SK-N-SH (cell line): ENCODE data around the gene CCR9. TPM values are rescaled to one million over a fixed set of nuclear protein-coding genes. Genes with fewer than 3 reads are reported as not detected.

ENCODE experiments used
- CTCF ChIA-PET: fragments of 300-600, 350-600 bp; formaldehyde crosslinking; extraction: SDS; loops from one replicate; lab custom pipeline; 2021; lab: Yijun Ruan, JAX
- POLR2A ChIA-PET: fragments of 350-600 bp; sonication (Branson Sonifier 250); formaldehyde crosslinking; extraction: SDS; loops from one replicate; lab custom pipeline; 2020; ENCODE audit warnings: antibody characterized with exemption, inconsistent platforms; lab: Yijun Ruan, JAX
- DNase-seq: peaks from one replicate; pipeline ENCODE4 v3.0.0; 2012
- H2AFZ ChIP-seq: fragments of 200-600 bp; sonication (generic); 2 replicates; pipeline ENCODE4 v1.8.1; 2016; ENCODE audit warnings: antibody characterized with exemption, mild to moderate bottlenecking, low read depth
- H3F3A ChIP-seq: fragments of 200-600 bp; sonication (generic); replicated peaks from 2 replicates; pipeline ENCODE3; 2016; ENCODE audit warnings: antibody characterized with exemption, mild to moderate bottlenecking; ENCODE audit not compliant: insufficient read depth
- H3K27ac ChIP-seq, 2 experiments: fragments of 200-500 bp in 1 of 2; fragments of 200-600 bp in 1 of 2; sonication (Bioruptor generic) in 1 of 2; sonication (generic), shearing (Covaris generic) in 1 of 2; 2 replicates each; pipeline versions ENCODE4 v1.5.1 to v1.6.1; 2014 to 2016; ENCODE audit warnings: low read depth in 2 of 2, inconsistent platforms in 1 of 2, low read length in 1 of 2, mild to moderate bottlenecking in 1 of 2, mixed read lengths in 1 of 2
- H3K27me3 ChIP-seq: fragments of 200-600 bp; sonication (generic), shearing (Covaris generic); 2 replicates; pipeline ENCODE4 v1.6.1; 2016; ENCODE audit warnings: mixed run types; ENCODE audit not compliant: insufficient read depth
- H3K36me3 ChIP-seq, 2 experiments: fragments of 200-500 bp in 1 of 2; fragments of 200-600 bp in 1 of 2; sonication (Bioruptor generic) in 1 of 2; sonication (generic) in 1 of 2; replicated peaks in 1 of 2; 2 replicates each; pipeline versions ENCODE3 to v1.5.1; 2014 to 2016; ENCODE audit warnings: low read length in 1 of 2, mild to moderate bottlenecking in 1 of 2; ENCODE audit not compliant: insufficient read depth in 2 of 2, control insufficient read depth in 1 of 2
- H3K4me1 ChIP-seq, 2 experiments: fragments of 200-500 bp in 1 of 2; fragments of 200-600 bp in 1 of 2; sonication (Bioruptor generic) in 1 of 2; sonication (generic), shearing (Covaris generic) in 1 of 2; 2 replicates each; pipeline versions ENCODE4 v1.5.1 to v1.6.1; 2014 to 2016; ENCODE audit warnings: low read depth in 1 of 2, low read length in 1 of 2, mixed run types in 1 of 2; ENCODE audit not compliant: insufficient read depth in 2 of 2, control insufficient read depth in 1 of 2
- H3K4me2 ChIP-seq: fragments of 200-600 bp; sonication (generic), shearing (Covaris generic); 2 replicates; pipeline ENCODE4 v1.6.1; 2017; ENCODE audit warnings: mixed run types
- H3K4me3 ChIP-seq, 2 experiments: fragments of 200-500 bp in 1 of 2; fragments of 200-600 bp in 1 of 2; sonication (Bioruptor generic) in 1 of 2; sonication (generic), shearing (Covaris generic) in 1 of 2; 2 replicates each; pipeline versions ENCODE4 v1.5.1 to v1.8.1; 2014 to 2016; ENCODE audit warnings: low read depth in 2 of 2, inconsistent platforms in 1 of 2, low read length in 1 of 2, mild to moderate bottlenecking in 1 of 2, mixed read lengths in 1 of 2, moderate library complexity in 1 of 2
- H3K79me2 ChIP-seq: fragments of 200-600 bp; sonication (generic); 2 replicates; pipeline ENCODE4 v1.8.1; 2017; ENCODE audit warnings: mild to moderate bottlenecking; ENCODE audit not compliant: insufficient read depth
- H3K9ac ChIP-seq: fragments of 200-600 bp; sonication (generic); 2 replicates; pipeline ENCODE4 v1.6.1; 2017; ENCODE audit warnings: mixed run types
- H3K9me2 ChIP-seq: fragments of 200-600 bp; sonication (generic); 2 replicates; pipeline ENCODE4 v1.6.1; 2017; ENCODE audit warnings: mixed run types
- H3K9me3 ChIP-seq: fragments of 200-600 bp; sonication (generic); 2 replicates; pipeline ENCODE4 v1.6.1; 2017; ENCODE audit warnings: mixed run types, mild to moderate bottlenecking, moderate library complexity
- H4K20me1 ChIP-seq: fragments of 200-600 bp; sonication (generic); 2 replicates; pipeline ENCODE4 v1.6.1; 2017; ENCODE audit warnings: mild to moderate bottlenecking, mixed run types; ENCODE audit not compliant: insufficient read depth
- CHD2 ChIP-seq: fragments of 150-350 bp; IDR thresholded peaks from 2 replicates; pipeline ENCODE4 v1.6.1; 2018; ENCODE audit warnings: low read length; ENCODE audit not compliant: partially characterized antibody
- EZH2phosphoT487 ChIP-seq: fragments of 200-600 bp; sonication (generic); IDR thresholded peaks from 2 replicates; pipeline ENCODE4 v1.6.1; 2017; ENCODE audit warnings: low read depth, mixed run types, mild to moderate bottlenecking, antibody characterized with exemption, moderate library complexity, borderline replicate concordance
- FOSL2 ChIP-seq: IDR thresholded peaks from 2 replicates; pipeline ENCODE4 v1.4.0; 2012; ENCODE audit warnings: low read depth, mild to moderate bottlenecking, moderate library complexity, borderline replicate concordance
- FOXJ3 ChIP-seq: sonication (generic); formaldehyde crosslinking; IDR thresholded peaks from 2 replicates; pipeline ENCODE4 v1.5.1; 2020; ENCODE audit warnings: mild to moderate bottlenecking, missing genetic modification reagents
- FOXM1 ChIP-seq: IDR thresholded peaks from 2 replicates; pipeline ENCODE4 v1.4.0; 2012; ENCODE audit warnings: low read depth, mild to moderate bottlenecking
- GABPA ChIP-seq: IDR thresholded peaks from 2 replicates; pipeline ENCODE4 v1.4.0; 2012; ENCODE audit warnings: low read depth, mild to moderate bottlenecking
- JUND ChIP-seq: IDR thresholded peaks from 2 replicates; pipeline ENCODE4 v1.4.0; 2012
- RXRA ChIP-seq: IDR thresholded peaks from 2 replicates; pipeline ENCODE4 v1.4.0; 2012; ENCODE audit warnings: low read depth, mild to moderate bottlenecking, borderline replicate concordance
- SIN3A ChIP-seq: IDR thresholded peaks from 2 replicates; pipeline ENCODE4 v1.6.1; 2012; ENCODE audit warnings: low read depth, mild to moderate bottlenecking, low read length, moderate library complexity, borderline replicate concordance
- SMC3 ChIP-seq: IDR thresholded peaks from 2 replicates; pipeline ENCODE4 v1.6.1; 2012; ENCODE audit warnings: low read depth, low read length, improper control_type of control experiment
- TEAD4 ChIP-seq: IDR thresholded peaks from 2 replicates; pipeline ENCODE4 v1.4.0; 2012; ENCODE audit warnings: mild to moderate bottlenecking, borderline replicate concordance; ENCODE audit not compliant: insufficient read depth
- WGBS: methylation state at CpG from one replicate; pipeline ENCODE4 v1.1.6; 2017; ENCODE audit warnings: low lambda C conversion rate; 5-methylcytosine and 5-hydroxymethylcytosine counted together
- polyA plus RNA-seq, 3 experiments: library from polyadenylated mRNA; depleted of rRNA; stranded (reverse); fragments of >200 nt; gene quantifications; 2 replicates each; pipeline ENCODE4 v1.2.3, GENCODE V29; 2012
- TF ChIP-seq, protein P1 (sequence below): IDR thresholded peaks from 2 replicates; pipeline ENCODE4 v1.4.0; 2012; ENCODE audit warnings: low read depth, borderline replicate concordance
- TF ChIP-seq, protein P2 (sequence below): fragments of 200-600 bp; sonication (generic); IDR thresholded peaks from 2 replicates; pipeline ENCODE4 v1.6.1; 2017; ENCODE audit warnings: antibody characterized with exemption, mild to moderate bottlenecking, moderate library complexity
- TF ChIP-seq, protein P3 (sequence below): IDR thresholded peaks from 2 replicates; pipeline ENCODE4 v1.4.0; 2012; ENCODE audit warnings: low read depth
- TF ChIP-seq, protein P4 (sequence below): IDR thresholded peaks from 2 replicates; pipeline ENCODE4 v1.4.0; 2012; ENCODE audit warnings: low read depth, borderline replicate concordance
- TF ChIP-seq, protein P5 (sequence below): fragments of 150-350 bp; IDR thresholded peaks from 2 replicates; pipeline ENCODE4 v1.6.1; 2017; ENCODE audit warnings: antibody characterized with exemption, low read length, low read depth, borderline replicate concordance

CCR9 gene
- polyA plus RNA-seq, 1 of the 3 experiments (the other 2 are of a cell fraction) = not detected

DNA sequence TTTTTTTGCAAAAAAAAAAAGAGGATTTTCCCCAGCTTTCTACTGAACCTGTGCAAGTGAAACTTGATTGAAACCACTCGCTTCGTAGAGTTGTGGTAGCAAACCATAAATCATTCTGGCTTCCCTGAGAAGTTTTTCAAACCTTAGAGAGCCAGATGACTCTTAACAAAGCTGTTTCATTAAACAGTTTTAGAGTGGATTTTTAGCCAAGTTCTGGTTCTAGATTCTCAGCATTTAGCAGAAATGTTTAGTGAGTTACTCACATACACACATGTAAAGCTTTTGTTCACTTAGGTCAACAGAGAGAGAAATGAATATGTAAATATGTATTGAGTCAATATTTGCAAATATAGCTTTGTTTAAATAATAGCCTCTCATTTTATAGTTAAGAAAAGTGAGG, 18.1 kb upstream of the CCR9 start:
- H3K79me2 ChIP-seq = no peaks in the 10 kb centered on the region
- H3F3A ChIP-seq = no peaks in the 10 kb centered on the region
- H3K9ac ChIP-seq = no peak overlapping the region
- ChIA-PET CTCF (interaction anchor here (0.6 to 1.3 kb wide), 2 partner anchors 15 to 61 kb away, joined by 3 read pairs; no protein-coding TSS in a partner anchor), POLR2A (no interaction called here)
- H3K36me3 ChIP-seq = no peaks in the 10 kb centered on the region
- H4K20me1 ChIP-seq = no peaks in the 10 kb centered on the region
- no peak for TF ChIP-seq SIN3A
- H3K4me3 ChIP-seq = no peak overlapping the region
- H3K27ac ChIP-seq = no peak overlapping the region
- WGBS = 53% methylated on average over 2 of the region's 2 CpGs
- H3K9me3 ChIP-seq = no peaks in the 10 kb centered on the region
- peaks cover 4% of the 10 kb centered on the region; the same call in 1 of the 2 replicates for H3K27me3 ChIP-seq
- DNase-seq = no peak
- no peak overlapping the region for H3K4me2 ChIP-seq
- no peaks in the 10 kb centered on the region for H3K9me2 ChIP-seq
- H2AFZ ChIP-seq = no peak overlapping the region
- H3K4me1 ChIP-seq = peaks cover 0 to 6% of the 10 kb centered on the region in 2 experiments; a peak in 1 of 4 replicates

DNA sequence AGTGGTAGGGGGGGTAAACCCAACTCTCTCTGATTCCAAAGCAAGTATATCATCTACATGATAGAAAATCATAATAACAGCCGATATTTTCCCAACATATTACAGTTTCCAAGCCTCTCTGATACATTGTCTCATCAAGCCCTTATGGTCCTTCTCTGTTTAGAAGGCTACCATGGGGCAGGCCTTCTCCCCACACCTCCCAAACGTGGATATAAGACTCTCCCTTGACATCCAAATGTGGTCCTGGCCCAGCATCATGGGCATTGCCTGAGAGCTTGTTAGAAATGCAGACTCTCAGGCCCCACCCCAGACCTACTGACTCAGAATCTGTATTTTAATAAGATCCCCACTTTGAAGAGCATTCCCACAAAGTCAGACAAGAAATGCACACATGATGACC, 17.7 kb upstream of the CCR9 start:
- Histone ChIP-seq H2AFZ (no peak overlapping the region), H3F3A (no peaks in the 10 kb centered on the region), H4K20me1 (no peaks in the 10 kb centered on the region), H3K79me2 (no peaks in the 10 kb centered on the region)
- WGBS = 4% methylated on average over 2 of the region's 2 CpGs
- TF ChIP-seq RXRA (no peak), CHD2 (no peak), FOSL2 (no peak), JUND (no peak), GABPA (no peak), FOXM1 (no peak), SMC3 (no peak), TEAD4 (no peak), EZH2phosphoT487 (no peak), FOXJ3 (CRISPR knock-in tag) (no peak)
- TF ChIP-seq, protein P1, sequence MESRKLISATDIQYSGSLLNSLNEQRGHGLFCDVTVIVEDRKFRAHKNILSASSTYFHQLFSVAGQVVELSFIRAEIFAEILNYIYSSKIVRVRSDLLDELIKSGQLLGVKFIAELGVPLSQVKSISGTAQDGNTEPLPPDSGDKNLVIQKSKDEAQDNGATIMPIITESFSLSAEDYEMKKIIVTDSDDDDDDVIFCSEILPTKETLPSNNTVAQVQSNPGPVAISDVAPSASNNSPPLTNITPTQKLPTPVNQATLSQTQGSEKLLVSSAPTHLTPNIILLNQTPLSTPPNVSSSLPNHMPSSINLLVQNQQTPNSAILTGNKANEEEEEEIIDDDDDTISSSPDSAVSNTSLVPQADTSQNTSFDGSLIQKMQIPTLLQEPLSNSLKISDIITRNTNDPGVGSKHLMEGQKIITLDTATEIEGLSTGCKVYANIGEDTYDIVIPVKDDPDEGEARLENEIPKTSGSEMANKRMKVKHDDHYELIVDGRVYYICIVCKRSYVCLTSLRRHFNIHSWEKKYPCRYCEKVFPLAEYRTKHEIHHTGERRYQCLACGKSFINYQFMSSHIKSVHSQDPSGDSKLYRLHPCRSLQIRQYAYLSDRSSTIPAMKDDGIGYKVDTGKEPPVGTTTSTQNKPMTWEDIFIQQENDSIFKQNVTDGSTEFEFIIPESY = no peak
- TF ChIP-seq, protein P2, sequence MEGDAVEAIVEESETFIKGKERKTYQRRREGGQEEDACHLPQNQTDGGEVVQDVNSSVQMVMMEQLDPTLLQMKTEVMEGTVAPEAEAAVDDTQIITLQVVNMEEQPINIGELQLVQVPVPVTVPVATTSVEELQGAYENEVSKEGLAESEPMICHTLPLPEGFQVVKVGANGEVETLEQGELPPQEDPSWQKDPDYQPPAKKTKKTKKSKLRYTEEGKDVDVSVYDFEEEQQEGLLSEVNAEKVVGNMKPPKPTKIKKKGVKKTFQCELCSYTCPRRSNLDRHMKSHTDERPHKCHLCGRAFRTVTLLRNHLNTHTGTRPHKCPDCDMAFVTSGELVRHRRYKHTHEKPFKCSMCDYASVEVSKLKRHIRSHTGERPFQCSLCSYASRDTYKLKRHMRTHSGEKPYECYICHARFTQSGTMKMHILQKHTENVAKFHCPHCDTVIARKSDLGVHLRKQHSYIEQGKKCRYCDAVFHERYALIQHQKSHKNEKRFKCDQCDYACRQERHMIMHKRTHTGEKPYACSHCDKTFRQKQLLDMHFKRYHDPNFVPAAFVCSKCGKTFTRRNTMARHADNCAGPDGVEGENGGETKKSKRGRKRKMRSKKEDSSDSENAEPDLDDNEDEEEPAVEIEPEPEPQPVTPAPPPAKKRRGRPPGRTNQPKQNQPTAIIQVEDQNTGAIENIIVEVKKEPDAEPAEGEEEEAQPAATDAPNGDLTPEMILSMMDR = no peak
- TF ChIP-seq, protein P3, sequence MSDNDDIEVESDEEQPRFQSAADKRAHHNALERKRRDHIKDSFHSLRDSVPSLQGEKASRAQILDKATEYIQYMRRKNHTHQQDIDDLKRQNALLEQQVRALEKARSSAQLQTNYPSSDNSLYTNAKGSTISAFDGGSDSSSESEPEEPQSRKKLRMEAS = no peak
- TF ChIP-seq, protein P4, sequence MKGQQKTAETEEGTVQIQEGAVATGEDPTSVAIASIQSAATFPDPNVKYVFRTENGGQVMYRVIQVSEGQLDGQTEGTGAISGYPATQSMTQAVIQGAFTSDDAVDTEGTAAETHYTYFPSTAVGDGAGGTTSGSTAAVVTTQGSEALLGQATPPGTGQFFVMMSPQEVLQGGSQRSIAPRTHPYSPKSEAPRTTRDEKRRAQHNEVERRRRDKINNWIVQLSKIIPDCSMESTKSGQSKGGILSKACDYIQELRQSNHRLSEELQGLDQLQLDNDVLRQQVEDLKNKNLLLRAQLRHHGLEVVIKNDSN = no peak
- TF ChIP-seq, protein P5, sequence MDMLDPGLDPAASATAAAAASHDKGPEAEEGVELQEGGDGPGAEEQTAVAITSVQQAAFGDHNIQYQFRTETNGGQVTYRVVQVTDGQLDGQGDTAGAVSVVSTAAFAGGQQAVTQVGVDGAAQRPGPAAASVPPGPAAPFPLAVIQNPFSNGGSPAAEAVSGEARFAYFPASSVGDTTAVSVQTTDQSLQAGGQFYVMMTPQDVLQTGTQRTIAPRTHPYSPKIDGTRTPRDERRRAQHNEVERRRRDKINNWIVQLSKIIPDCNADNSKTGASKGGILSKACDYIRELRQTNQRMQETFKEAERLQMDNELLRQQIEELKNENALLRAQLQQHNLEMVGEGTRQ = no peak
- TF ChIP-seq, all 33 proteins: peak for 0
- Histone ChIP-seq H3K9me2 (no peaks in the 10 kb centered on the region), H3K27ac (no peak overlapping the region), H3K4me3 (no peak overlapping the region), H3K4me1 (peaks cover 0 to 6% of the 10 kb centered on the region in 2 experiments; a peak in 1 of 4 replicates), H3K9ac (no peak overlapping the region), H3K27me3 (peaks cover under 1% of the 10 kb centered on the region; the same call in 1 of the 2 replicates), H3K9me3 (no peaks in the 10 kb centered on the region), H3K4me2 (no peak overlapping the region), H3K36me3 (no peaks in the 10 kb centered on the region)
- no peak for DNase-seq
- ChIA-PET CTCF (interaction anchor here (0.6 kb wide), 1 partner anchor 14 kb away, joined by 3 read pairs; no protein-coding TSS in a partner anchor), POLR2A (no interaction called here)
